NCI-H1694 treated with DMSO at 0.1 percent for 48 hours (cell line): ENCODE measurements around the gene DHRSX.
"Not testable (repeated sequence)": the region's sequence is repeated elsewhere in the genome, so short reads cannot be mapped to it uniquely, and the experiment has no call there.

Experiments
- DNase-seq: peaks from one replicate; lab custom pipeline; 2025; lab: John Stamatoyannopoulos, UW

DHRSX gene

GRCh38 chrX:2391869-2392606 is 108.7 kb downstream of the DHRSX start:
- no peak for DNase-seq

- no peak for DNase-seq
Measured at GRCh38 chrX:2390754-2391153, 110.0 kb downstream of the DHRSX start.

- not testable (repeated sequence) for DNase-seq
Measured at GRCh38 chrX:2389731-2390130, 111.0 kb downstream of the DHRSX start.

- DNase-seq: no peak
Measured at GRCh38 chrX:2389324-2389723, 111.5 kb downstream of the DHRSX start.

- DNase-seq: no peak
Measured at GRCh38 chrX:2388669-2389068, 112.1 kb downstream of the DHRSX start.

GRCh38 chrX:2387614-2388239 is 113.0 kb downstream of the DHRSX start:
- no peak for DNase-seq

GRCh38 chrX:2385224-2385623 is 115.6 kb downstream of the DHRSX start:
- DNase-seq: no peak

GRCh38 chrX:2384486-2384885 is 116.3 kb downstream of the DHRSX start:
- no peak for DNase-seq

- no peak for DNase-seq
Measured at GRCh38 chrX:2383735-2384134, 117.0 kb downstream of the DHRSX start.

GRCh38 chrX:2383144-2383543 is 117.6 kb downstream of the DHRSX start:
- no peak for DNase-seq

GRCh38 chrX:2382433-2383048 is 118.2 kb downstream of the DHRSX start:
- DNase-seq: not testable (repeated sequence)

- no peak for DNase-seq
Measured at GRCh38 chrX:2376166-2376565, 124.6 kb downstream of the DHRSX start.

- DNase-seq: no peak
Measured at GRCh38 chrX:2374086-2374485, 126.7 kb downstream of the DHRSX start.

- DNase-seq: no peak
Measured at GRCh38 chrX:2373615-2374014, 127.2 kb downstream of the DHRSX start.

- no peak for DNase-seq
Measured at GRCh38 chrX:2371026-2371711, 129.6 kb downstream of the DHRSX start.

- no peak for DNase-seq
Measured at GRCh38 chrX:2370456-2370855, 130.3 kb downstream of the DHRSX start.

GRCh38 chrX:2369206-2369605 is 131.6 kb downstream of the DHRSX start:
- DNase-seq: no peak

GRCh38 chrX:2360731-2361130 is 140.0 kb downstream of the DHRSX start:
- DNase-seq: no peak

- DNase-seq: not testable (repeated sequence)
Measured at GRCh38 chrX:2359522-2359921, 141.3 kb downstream of the DHRSX start.

GRCh38 chrX:2351999-2352995 is 148.5 kb downstream of the DHRSX start:
- DNase-seq: no peak

GRCh38 chrX:2351321-2351720 is 149.5 kb downstream of the DHRSX start:
- DNase-seq: no peak
